Ovary (tissue), 3 donors: ENCODE data around the gene ABHD4.

Experiments used
- EP300 ChIP-seq: sonication (generic); formaldehyde crosslinking; IDR thresholded peaks from one replicate; pipeline ENCODE4 v1.6.1; 2017; ENCODE audit warnings: antibody characterized with exemption
- POLR2A ChIP-seq: fragments of 450-650 bp; IDR thresholded peaks from one replicate; pipeline ENCODE4 v1.6.1; 2017; ENCODE audit warnings: antibody characterized with exemption, mild to moderate bottlenecking, moderate library complexity
- TF ChIP-seq, protein P1 (sequence below), 3 donors: fragments of 450-650 bp in 2 of 3; fragments of 200-600 bp in 1 of 3; IDR thresholded peaks; one replicate each; pipeline versions ENCODE4 v1.5.1 to v1.8.0; 2016 to 2022; ENCODE audit warnings: antibody characterized with exemption in 3 of 3, mild to moderate bottlenecking in 1 of 3
- donor health status: DM: no; HTN: no; CAD: no.

DNA sequence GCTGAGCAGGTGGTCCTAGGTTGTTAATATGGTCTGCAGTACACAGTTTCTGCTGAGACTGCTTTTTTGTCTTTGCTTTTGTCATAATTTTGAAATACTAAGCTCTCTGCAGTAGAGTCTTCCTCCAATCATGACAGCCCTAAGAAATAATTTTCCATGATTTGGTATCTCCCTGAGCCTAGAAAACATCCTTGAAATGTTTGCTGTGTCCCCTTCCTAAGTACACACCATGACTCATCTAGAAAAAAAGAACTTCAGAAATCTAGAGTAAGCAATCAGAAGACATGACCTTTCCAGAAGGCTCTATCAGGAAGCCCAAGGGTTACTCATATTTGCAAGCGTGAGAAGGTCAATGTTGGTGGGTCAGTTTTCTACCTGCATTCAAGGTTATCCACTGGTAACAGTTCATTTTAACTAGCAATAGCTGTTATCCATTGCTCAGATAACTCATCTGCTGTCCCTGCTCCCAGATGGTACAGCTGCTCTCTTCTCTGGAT, 25.5 kb upstream of the ABHD4 start:
- TF ChIP-seq EP300 (no peak), POLR2A (no peak)
- TF ChIP-seq, protein P1, sequence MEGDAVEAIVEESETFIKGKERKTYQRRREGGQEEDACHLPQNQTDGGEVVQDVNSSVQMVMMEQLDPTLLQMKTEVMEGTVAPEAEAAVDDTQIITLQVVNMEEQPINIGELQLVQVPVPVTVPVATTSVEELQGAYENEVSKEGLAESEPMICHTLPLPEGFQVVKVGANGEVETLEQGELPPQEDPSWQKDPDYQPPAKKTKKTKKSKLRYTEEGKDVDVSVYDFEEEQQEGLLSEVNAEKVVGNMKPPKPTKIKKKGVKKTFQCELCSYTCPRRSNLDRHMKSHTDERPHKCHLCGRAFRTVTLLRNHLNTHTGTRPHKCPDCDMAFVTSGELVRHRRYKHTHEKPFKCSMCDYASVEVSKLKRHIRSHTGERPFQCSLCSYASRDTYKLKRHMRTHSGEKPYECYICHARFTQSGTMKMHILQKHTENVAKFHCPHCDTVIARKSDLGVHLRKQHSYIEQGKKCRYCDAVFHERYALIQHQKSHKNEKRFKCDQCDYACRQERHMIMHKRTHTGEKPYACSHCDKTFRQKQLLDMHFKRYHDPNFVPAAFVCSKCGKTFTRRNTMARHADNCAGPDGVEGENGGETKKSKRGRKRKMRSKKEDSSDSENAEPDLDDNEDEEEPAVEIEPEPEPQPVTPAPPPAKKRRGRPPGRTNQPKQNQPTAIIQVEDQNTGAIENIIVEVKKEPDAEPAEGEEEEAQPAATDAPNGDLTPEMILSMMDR (IDR thresholded peaks at IDR 0.05): no peak
